B cell (primary cell): ENCODE results near the gene DKK3.

Experiments
- EZH2 ChIP-seq: IDR thresholded peaks from 2 replicates; pipeline ENCODE4 v1.6.1; 2012; ENCODE audit warnings: borderline replicate concordance, low read depth, mild to moderate bottlenecking, moderate library complexity, low read length; ENCODE audit not compliant: insufficient read depth, poor library complexity, severe bottlenecking
- TF ChIP-seq, protein P1 (sequence below): fragments of 200-600 bp; IDR thresholded peaks from one replicate; pipeline ENCODE4 v1.8.0; 2022; ENCODE audit warnings: antibody characterized with exemption, mild to moderate bottlenecking

DNA sequence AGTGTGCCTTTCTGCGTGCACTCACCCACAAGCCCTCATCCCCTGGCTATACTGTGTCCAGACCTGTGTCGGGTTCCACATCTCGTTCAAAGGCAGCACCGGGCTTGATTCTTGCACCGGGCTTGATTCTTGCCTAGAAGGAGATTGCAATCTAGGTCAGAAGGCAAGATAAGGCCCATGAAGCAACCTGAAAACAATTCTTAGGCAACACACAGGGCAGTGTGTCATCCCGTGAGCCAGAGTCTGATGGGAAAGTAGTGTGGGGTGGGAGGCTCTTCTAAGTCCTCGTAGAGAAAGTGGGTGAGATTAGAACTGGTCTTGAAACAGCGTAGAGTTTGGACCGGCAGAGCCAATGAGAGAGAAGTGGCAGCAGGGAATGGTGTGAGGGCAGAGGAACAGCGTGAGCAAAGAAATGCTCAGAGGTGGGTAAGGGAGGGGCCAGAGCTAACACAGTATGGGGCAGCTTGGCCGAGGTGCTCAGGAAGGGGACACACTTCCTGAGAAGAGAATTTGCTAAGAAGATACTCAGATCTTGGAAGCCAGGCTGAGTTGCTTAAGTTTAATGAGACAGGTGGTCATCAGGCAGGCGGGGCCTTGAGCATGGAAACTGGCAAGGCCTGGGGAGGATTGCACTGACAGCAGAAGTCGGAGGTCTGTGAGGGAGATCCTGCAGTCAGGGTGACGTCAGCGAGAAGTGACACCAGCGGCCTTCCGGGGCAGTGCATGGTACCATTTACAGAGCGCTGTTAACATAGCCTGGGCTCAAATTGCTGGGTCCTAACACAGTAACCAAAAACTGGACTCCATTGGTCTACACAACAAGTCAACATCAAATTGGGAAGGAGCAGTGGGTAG, 40.7 kb upstream of the DKK3 start:
- TF ChIP-seq, protein P1, sequence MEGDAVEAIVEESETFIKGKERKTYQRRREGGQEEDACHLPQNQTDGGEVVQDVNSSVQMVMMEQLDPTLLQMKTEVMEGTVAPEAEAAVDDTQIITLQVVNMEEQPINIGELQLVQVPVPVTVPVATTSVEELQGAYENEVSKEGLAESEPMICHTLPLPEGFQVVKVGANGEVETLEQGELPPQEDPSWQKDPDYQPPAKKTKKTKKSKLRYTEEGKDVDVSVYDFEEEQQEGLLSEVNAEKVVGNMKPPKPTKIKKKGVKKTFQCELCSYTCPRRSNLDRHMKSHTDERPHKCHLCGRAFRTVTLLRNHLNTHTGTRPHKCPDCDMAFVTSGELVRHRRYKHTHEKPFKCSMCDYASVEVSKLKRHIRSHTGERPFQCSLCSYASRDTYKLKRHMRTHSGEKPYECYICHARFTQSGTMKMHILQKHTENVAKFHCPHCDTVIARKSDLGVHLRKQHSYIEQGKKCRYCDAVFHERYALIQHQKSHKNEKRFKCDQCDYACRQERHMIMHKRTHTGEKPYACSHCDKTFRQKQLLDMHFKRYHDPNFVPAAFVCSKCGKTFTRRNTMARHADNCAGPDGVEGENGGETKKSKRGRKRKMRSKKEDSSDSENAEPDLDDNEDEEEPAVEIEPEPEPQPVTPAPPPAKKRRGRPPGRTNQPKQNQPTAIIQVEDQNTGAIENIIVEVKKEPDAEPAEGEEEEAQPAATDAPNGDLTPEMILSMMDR: no peak
- no peak for TF ChIP-seq EZH2
